SK-N-MC (cell line): ENCODE results near the gene SAA4.

Experiments used
- EZH2 ChIP-seq: fragments of 200-600 bp; sonication (generic); IDR thresholded peaks from one replicate; pipeline ENCODE4 v1.6.1; 2017; ENCODE audit warnings: antibody characterized with exemption
- FOXP2 ChIP-seq: optimal IDR thresholded peaks from 2 replicates; pipeline ENCODE3; 2011; ENCODE audit warnings: mild to moderate bottlenecking, moderate library complexity; ENCODE audit not compliant: insufficient read depth; ENCODE audit errors: extremely low read length, control extremely low read depth
- POLR2AphosphoS5 ChIP-seq: IDR thresholded peaks from 2 replicates; pipeline ENCODE4 v1.6.1; 2012; ENCODE audit warnings: mild to moderate bottlenecking, low read depth, low read length, borderline replicate concordance

GRCh38 chr11:18191376-18191775, 45.2 kb downstream of the SAA4 start:
- TF ChIP-seq EZH2, result no peak
- no peak for TF ChIP-seq POLR2AphosphoS5
- TF ChIP-seq FOXP2, result no peak
